ENCODE data around the gene OTOR. TPM values are rescaled to one million over a fixed set of nuclear protein-coding genes. Genes with fewer than 3 reads are reported as not detected.

The OTOR gene, protein sequence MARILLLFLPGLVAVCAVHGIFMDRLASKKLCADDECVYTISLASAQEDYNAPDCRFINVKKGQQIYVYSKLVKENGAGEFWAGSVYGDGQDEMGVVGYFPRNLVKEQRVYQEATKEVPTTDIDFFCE
- total RNA-seq (2014; rRNA removed; shearing (Covaris generic); ENCODE audit: low replicate concordance) = not detected in 2 replicates

GRCh38 chr20:16748308-16748900 lies at the start of gene OTOR:
Gene OTOR, plus strand, starts transcription at chr20:16748358. Its CDS starts 44 bp downstream, at chr20:16748402.
- DNase-seq (ENCODE audit: low read depth) = no peak
- in situ Hi-C loops (cut with HindIII; ENCODE audit: low pct_unique_long_range_greater_than_20kb, low sequenced_read_pairs) = no loop called here

GRCh38 chr20:16699293-16699692 lies 48.9 kb upstream of the OTOR start:
- DNase-seq (ENCODE audit: low read depth) = no peak
- in situ Hi-C loops (cut with HindIII; ENCODE audit: low pct_unique_long_range_greater_than_20kb, low sequenced_read_pairs) = no loop called here

- DNase-seq (ENCODE audit: low read depth) = no peak
- in situ Hi-C loops (cut with HindIII; ENCODE audit: low pct_unique_long_range_greater_than_20kb, low sequenced_read_pairs) = no loop called here
These were observed 46.9 kb upstream of the OTOR start for GRCh38 chr20:16701296-16701695.

DNA sequence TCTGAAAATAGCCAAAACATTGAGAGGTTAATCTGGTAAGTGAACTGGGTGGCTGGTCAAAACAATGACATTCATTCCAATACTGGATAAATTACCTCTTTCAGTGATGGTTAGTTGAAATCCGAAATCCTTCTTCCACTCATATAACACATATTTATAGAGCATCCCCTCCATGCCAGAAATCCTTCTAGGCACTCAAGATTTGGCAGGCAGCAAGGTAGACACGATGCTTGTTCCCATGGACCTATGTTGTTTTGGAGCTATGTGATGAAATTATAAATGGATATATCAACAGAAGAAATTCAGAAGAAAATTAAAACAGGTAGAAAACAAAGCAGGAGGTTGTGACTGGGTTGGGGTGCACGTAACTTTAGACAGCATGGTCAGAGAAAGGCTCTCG lies 44.6 kb upstream of the OTOR start:
- DNase-seq (ENCODE audit: low read depth) = no peak
- in situ Hi-C loops (cut with HindIII; ENCODE audit: low pct_unique_long_range_greater_than_20kb, low sequenced_read_pairs) = no loop called here

DNA sequence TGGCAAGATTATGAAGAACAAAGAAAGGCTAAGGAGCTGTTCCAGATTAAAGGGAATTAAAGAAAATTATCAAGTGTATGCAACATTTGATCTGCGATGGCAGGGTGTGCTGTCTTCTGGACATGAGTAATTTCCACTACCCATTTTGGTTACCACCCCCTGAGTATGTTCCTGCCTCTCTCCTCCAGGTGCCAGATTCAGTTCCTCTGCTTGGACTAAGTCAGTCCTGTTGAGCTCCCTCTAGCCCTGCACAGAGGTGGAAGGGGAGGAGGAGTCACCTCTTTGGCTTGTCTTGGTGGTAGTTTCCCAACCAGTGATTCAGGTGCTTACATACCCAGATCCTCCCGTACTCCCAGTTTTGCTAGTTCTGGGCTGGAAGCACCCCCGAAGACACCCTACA lies 40.5 kb upstream of the OTOR start:
- DNase-seq (ENCODE audit: low read depth) = no peak
- in situ Hi-C loops (cut with HindIII; ENCODE audit: low pct_unique_long_range_greater_than_20kb, low sequenced_read_pairs) = no loop called here

- in situ Hi-C loops (cut with HindIII; ENCODE audit: low pct_unique_long_range_greater_than_20kb, low sequenced_read_pairs) = no loop called here
- DNase-seq (ENCODE audit: low read depth) = no peak
These were observed 39.6 kb upstream of the OTOR start for GRCh38 chr20:16708602-16709001.

DNA sequence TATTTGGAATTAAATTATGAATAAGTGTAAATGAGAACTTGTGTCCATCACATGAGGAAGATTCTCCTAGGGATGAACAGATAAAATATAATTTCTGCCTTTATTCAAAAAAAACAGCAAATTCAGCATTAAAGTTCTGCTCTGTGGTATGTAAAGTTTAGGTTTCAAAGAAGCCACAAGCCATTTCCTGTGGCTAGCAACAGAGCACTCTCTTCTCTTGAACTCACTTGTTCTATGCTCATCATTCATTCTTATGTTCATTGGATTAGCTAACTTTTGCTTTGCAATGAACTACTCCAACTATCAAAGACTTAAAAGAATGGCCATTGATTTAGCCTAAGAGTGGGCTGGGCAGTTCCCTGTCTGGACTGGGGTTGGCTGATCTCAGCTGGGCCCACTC lies 39.1 kb upstream of the OTOR start:
- in situ Hi-C loops (cut with HindIII; ENCODE audit: low pct_unique_long_range_greater_than_20kb, low sequenced_read_pairs) = no loop called here
- DNase-seq (ENCODE audit: low read depth) = no peak

- in situ Hi-C loops (cut with HindIII; ENCODE audit: low pct_unique_long_range_greater_than_20kb, low sequenced_read_pairs) = no loop called here
- DNase-seq (ENCODE audit: low read depth) = no peak
These were observed 37.4 kb upstream of the OTOR start for GRCh38 chr20:16710781-16711180.

GRCh38 chr20:16711661-16712258 lies 36.4 kb upstream of the OTOR start:
- in situ Hi-C loops (cut with HindIII; ENCODE audit: low pct_unique_long_range_greater_than_20kb, low sequenced_read_pairs) = no loop called here
- no peak for DNase-seq (ENCODE audit: low read depth)

GRCh38 chr20:16712511-16712947 lies 35.6 kb upstream of the OTOR start:
- in situ Hi-C loops (cut with HindIII; ENCODE audit: low pct_unique_long_range_greater_than_20kb, low sequenced_read_pairs) = no loop called here
- DNase-seq (ENCODE audit: low read depth) = no peak

DNA sequence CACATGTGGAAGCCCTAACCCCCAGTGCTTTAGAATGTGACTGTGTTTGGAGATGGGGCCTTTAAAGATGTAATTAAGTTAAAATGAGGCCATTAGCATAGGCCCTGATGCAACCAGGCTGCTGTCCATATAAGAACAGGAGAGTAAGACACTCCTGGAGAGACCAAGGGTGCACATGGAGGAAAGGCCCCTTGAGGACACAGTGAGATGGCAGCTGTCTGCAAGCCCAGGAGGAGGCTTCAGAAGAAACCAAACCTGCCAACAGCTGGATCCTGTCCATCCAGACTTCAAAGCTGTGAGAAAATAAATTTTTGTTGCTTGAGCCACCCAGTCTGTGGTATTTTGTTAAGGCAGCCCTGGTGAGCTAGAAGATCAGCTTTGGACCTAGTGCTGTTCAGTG lies 35.1 kb upstream of the OTOR start:
- DNase-seq (ENCODE audit: low read depth) = no peak
- in situ Hi-C loops (cut with HindIII; ENCODE audit: low pct_unique_long_range_greater_than_20kb, low sequenced_read_pairs) = no loop called here

DNA sequence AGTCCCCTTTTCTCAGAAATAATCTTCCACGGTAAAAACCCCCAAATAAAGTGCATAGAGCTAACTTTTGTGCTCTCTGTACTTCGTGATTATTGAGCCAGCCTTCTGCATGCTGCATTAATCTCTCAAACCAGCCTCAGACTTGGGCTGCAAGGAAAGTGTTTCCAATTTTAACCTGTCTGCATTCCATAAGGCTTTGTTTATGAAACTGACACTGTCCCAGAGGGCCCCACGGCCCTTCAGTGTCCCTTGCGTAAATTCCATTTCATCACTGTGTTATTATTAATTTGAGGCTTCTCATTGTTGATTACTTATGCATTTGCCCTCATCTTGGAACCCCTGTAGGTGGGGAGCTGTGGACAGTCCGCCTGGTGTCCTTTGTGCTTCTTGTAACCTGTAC lies 33.9 kb upstream of the OTOR start:
- no peak for DNase-seq (ENCODE audit: low read depth)
- in situ Hi-C loops (cut with HindIII; ENCODE audit: low pct_unique_long_range_greater_than_20kb, low sequenced_read_pairs) = no loop called here

DNA sequence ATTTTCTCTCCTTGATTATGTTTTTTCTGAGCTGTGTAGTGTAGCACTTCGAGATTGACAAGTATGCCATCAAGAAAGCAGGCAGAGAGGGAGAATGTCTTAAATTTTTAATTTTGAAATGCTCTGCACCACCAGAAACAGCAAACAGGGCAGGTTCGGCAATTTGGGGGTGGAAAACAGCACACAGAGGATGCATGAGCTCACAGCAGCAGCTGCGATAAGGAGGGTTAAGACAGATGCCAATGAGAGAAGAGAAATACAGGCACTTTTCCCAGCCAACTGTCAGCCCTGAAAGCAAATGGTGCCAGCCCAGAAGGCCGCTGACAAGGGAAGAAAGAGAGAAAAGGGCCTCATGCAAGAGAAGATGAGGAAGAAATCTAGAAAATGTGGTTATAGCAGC lies 33.4 kb upstream of the OTOR start:
- in situ Hi-C loops (cut with HindIII; ENCODE audit: low pct_unique_long_range_greater_than_20kb, low sequenced_read_pairs) = no loop called here
- no peak for DNase-seq (ENCODE audit: low read depth)

- in situ Hi-C loops (cut with HindIII; ENCODE audit: low pct_unique_long_range_greater_than_20kb, low sequenced_read_pairs) = no loop called here
- DNase-seq (ENCODE audit: low read depth) = no peak
These were observed 28.7 kb upstream of the OTOR start for GRCh38 chr20:16719421-16719820.

DNA sequence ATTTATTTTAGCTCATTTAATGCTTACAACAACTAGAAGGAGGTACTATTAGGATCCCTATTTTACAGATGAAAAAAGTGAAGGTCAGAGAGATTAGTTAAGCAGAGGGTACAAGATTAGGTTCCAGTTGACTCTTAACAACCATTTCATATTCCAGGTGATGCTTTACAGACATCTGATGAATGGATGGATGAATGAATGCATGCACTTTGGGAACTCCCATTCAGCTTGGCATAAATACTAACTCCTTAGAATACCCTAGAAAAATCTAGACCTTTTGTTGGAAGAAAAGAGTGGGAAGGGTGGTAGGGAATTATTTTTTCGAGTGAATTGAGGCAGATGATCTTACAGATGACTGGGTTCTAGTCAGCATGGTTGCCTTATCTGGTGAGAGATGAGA lies 19.1 kb upstream of the OTOR start:
- peak; percentile 4 for DNase-seq (ENCODE audit: low read depth)
- in situ Hi-C loops (cut with HindIII; ENCODE audit: low pct_unique_long_range_greater_than_20kb, low sequenced_read_pairs) = no loop called here

DNA sequence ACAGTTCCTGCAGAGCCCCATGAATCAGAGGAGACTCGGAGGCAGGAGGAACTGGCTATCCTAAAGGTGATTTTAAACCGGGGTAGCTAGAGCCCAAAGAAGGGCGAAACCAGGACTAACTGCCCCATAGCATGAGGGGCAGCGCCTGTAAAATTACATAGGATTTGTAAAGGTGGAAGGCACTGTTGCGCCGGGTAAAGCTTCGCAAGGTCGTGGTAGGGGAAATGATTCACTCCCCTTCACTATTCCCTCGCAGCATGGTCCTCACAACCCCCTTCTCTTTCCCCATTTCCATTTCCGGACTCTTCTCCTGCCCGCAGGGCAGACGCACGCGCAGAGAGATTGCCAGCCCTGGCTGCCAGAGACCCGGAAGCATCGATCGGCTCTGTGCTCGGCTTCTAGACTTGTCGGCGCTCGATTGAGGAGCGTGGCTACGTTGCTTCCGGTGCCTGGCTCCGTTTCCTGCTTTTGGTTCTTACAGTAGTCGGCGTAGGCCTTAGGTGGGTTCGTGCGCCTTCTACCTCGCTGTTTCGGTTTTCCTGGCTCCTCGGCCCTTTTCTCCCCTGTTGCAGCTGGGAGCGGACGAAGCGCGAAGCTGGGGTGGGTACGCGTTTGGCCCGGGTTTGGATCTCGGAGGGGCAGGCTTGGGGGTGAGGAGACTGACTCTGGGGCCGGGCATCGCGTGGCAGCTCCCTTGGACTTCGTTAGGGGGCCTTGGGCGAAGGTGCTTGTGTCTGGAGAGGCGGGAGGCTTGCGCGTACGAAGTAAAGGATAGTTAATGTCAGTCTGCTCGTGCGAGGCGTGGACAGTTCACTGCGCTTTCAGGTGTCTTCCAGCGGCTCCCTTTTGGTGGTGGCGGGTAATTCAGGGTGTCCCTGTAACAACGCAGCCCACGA lies 18.3 kb upstream of the OTOR start, which contains the start of gene SNRPB2:
Gene SNRPB2, plus strand, starts transcription at position 462 of the 896 bp plus-strand sequence. CDS start 1,677 bp downstream, outside the sequence.
- in situ Hi-C loops (cut with HindIII; ENCODE audit: low pct_unique_long_range_greater_than_20kb, low sequenced_read_pairs) = no loop called here
- peak; percentile 91 for DNase-seq (ENCODE audit: low read depth)

DNA sequence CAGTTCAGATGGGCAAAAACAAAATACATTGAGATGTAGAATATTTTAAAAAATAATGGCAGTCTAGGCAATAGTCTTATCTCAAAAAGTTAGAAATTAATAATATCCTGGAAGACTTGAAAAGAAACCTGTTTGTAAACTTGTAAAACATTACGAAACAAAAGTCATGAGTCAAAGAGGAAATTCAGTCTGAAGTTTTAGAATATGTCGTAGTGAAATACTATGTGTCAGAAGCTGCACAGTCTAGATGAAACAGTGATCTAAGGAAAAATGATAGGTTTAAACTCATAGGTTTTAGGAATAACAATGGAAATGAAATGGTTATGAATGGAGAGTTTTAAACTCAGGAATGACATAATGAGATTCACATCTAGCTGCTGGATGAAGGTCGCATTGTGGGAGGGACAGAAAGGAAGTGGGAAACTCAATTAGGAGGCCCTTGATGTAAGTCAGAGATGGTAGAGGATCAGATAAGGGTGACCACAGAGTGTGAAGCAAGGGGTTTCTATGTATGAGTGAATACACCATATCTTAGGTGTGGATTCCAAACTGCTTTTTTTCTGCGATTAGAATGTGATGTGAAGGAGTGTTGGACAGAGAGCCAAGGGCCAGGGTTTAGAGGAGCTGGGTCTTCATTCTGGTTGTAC lies 15.5 kb upstream of the OTOR start:
- in situ Hi-C loops (cut with HindIII; ENCODE audit: low pct_unique_long_range_greater_than_20kb, low sequenced_read_pairs) = no loop called here
- DNase-seq (ENCODE audit: low read depth) = no peak

- DNase-seq (ENCODE audit: low read depth) = no peak
- in situ Hi-C loops (cut with HindIII; ENCODE audit: low pct_unique_long_range_greater_than_20kb, low sequenced_read_pairs) = no loop called here
These were observed 7.6 kb upstream of the OTOR start for GRCh38 chr20:16740365-16741072.

Data from Caki2 (cell line).